ENCODE data around the gene OLFML1. TPM values are rescaled to one million over a fixed set of nuclear protein-coding genes. Genes with fewer than 3 reads are reported as not detected.

OLFML1 gene
- total RNA-seq, 1 donor from 2014 or later: not detected

DNA sequence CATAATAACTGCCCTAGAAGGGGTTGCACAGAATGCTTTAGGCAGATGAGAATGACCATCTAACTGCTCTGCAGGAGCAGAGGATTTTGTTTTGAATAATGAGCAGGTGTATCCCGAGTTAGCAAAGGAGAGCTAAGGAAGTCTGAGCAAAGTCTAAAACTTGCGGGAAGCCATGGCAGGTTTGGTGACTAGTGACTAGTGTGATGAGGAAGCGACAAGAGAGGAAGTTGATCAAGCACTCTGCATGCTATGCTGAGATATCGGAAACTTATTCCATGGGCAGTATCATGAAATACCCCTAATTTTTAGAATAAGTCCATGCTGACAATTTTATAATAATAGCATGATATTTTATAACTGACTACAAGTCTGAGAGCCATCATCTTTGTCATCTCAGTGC lies 12.9 kb downstream of the OLFML1 start:
- H3K9me3 Mint-ChIP-seq: no peaks in the 10 kb centered on the region
- no peaks in the 10 kb centered on the region for H3K36me3 Mint-ChIP-seq
- H3K4me1 Mint-ChIP-seq: no peaks in the 10 kb centered on the region
- no peaks in the 10 kb centered on the region for H4K20me1 ChIP-seq (ENCODE audit: low read depth)
- H3K27ac Mint-ChIP-seq: no peak overlapping the region
- no peaks in the 10 kb centered on the region for H3K27me3 ChIP-seq
- H3K4me2 ChIP-seq: no peak overlapping the region
- no peak overlapping the region for H3K9ac ChIP-seq
- no peaks in the 10 kb centered on the region for H3K27me3 Mint-ChIP-seq (ENCODE audit: insufficient read depth, low read depth)
- H3K9me3 ChIP-seq (ENCODE audit: low read depth): no peaks in the 10 kb centered on the region
- no peak for DNase-seq (ENCODE audit: low spot score)
- H3K4me3 Mint-ChIP-seq: no peak overlapping the region
- peaks cover 4% of the 10 kb centered on the region for H3F3A ChIP-seq (ENCODE audit: low read depth)
- H3K4me3 ChIP-seq: no peak overlapping the region
- H3K4me1 ChIP-seq: peaks cover 8% of the 10 kb centered on the region
- no peak overlapping the region for H2AFZ ChIP-seq (replicated peaks)
- no peaks in the 10 kb centered on the region for H3K36me3 ChIP-seq
- H3K79me2 ChIP-seq (ENCODE audit: low read depth): no peaks in the 10 kb centered on the region
- H3K27ac ChIP-seq: no peak overlapping the region
- TF ChIP-seq EZH2 (IDR thresholded peaks at IDR 0.05): no peak
- TF ChIP-seq, protein P1, sequence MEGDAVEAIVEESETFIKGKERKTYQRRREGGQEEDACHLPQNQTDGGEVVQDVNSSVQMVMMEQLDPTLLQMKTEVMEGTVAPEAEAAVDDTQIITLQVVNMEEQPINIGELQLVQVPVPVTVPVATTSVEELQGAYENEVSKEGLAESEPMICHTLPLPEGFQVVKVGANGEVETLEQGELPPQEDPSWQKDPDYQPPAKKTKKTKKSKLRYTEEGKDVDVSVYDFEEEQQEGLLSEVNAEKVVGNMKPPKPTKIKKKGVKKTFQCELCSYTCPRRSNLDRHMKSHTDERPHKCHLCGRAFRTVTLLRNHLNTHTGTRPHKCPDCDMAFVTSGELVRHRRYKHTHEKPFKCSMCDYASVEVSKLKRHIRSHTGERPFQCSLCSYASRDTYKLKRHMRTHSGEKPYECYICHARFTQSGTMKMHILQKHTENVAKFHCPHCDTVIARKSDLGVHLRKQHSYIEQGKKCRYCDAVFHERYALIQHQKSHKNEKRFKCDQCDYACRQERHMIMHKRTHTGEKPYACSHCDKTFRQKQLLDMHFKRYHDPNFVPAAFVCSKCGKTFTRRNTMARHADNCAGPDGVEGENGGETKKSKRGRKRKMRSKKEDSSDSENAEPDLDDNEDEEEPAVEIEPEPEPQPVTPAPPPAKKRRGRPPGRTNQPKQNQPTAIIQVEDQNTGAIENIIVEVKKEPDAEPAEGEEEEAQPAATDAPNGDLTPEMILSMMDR (IDR thresholded peaks at IDR 0.05): no peak
- no peak for TF ChIP-seq EZH2phosphoT487 (IDR thresholded peaks at IDR 0.05)

GRCh38 chr11:7499081-7499480 lies 13.8 kb downstream of the OLFML1 start:
- no peak overlapping the region for H2AFZ ChIP-seq (replicated peaks)
- Mint-ChIP-seq H3K4me3 (no peak overlapping the region), H3K27ac (no peak overlapping the region), H3K9me3 (no peaks in the 10 kb centered on the region), H3K36me3 (no peaks in the 10 kb centered on the region), H3K4me1 (no peaks in the 10 kb centered on the region), H3K27me3 (ENCODE audit: insufficient read depth, low read depth) (no peaks in the 10 kb centered on the region)
- no peaks in the 10 kb centered on the region for H3K9me3 ChIP-seq (ENCODE audit: low read depth)
- no peaks in the 10 kb centered on the region for H3K27me3 ChIP-seq
- H3K4me3 ChIP-seq: no peak overlapping the region
- H3K9ac ChIP-seq: no peak overlapping the region
- H4K20me1 ChIP-seq (ENCODE audit: low read depth): no peaks in the 10 kb centered on the region
- H3K4me2 ChIP-seq: peak overlapping the region; percentile 31
- H3F3A ChIP-seq (ENCODE audit: low read depth): peaks cover 4% of the 10 kb centered on the region
- H3K27ac ChIP-seq: no peak overlapping the region
- peaks cover 8% of the 10 kb centered on the region for H3K4me1 ChIP-seq
- H3K79me2 ChIP-seq (ENCODE audit: low read depth): no peaks in the 10 kb centered on the region
- no peak for DNase-seq (ENCODE audit: low spot score)
- no peak for TF ChIP-seq EZH2 (IDR thresholded peaks at IDR 0.05)
- no peak for TF ChIP-seq EZH2phosphoT487 (IDR thresholded peaks at IDR 0.05)
- TF ChIP-seq, protein P1 (IDR thresholded peaks at IDR 0.05): no peak
- H3K36me3 ChIP-seq: no peaks in the 10 kb centered on the region

DNA sequence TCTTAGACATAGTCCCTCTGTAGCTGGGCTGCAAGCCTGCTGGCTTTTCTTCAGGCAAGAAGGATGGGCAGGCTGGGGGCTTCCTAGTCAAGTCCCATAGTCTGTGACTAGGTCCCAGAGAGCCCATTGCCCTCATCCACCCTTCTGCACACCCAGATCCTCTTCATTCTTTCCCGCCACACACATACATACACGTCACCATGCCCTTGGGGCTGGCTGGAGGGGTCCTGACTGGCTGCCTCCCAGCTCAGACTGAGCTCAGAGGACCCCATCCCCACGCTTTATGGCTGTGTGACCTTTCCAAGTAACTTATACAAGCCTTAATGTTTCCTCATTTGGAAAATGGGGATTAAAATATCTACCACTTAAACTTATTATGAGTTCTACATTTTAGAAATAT lies 14.9 kb downstream of the OLFML1 start:
- DNase-seq (ENCODE audit: low spot score): no peak
- peaks cover 4% of the 10 kb centered on the region for H3F3A ChIP-seq (ENCODE audit: low read depth)
- H2AFZ ChIP-seq (replicated peaks): no peak overlapping the region
- no peak overlapping the region for H3K4me3 Mint-ChIP-seq
- no peaks in the 10 kb centered on the region for H3K27me3 Mint-ChIP-seq (ENCODE audit: insufficient read depth, low read depth)
- H3K9me3 ChIP-seq (ENCODE audit: low read depth): no peaks in the 10 kb centered on the region
- no peak overlapping the region for H3K4me2 ChIP-seq
- no peaks in the 10 kb centered on the region for H3K9me3 Mint-ChIP-seq
- H3K4me3 ChIP-seq: no peak overlapping the region
- H3K4me1 Mint-ChIP-seq: no peaks in the 10 kb centered on the region
- H4K20me1 ChIP-seq (ENCODE audit: low read depth): no peaks in the 10 kb centered on the region
- no peaks in the 10 kb centered on the region for H3K27me3 ChIP-seq
- H3K9ac ChIP-seq: no peak overlapping the region
- no peaks in the 10 kb centered on the region for H3K79me2 ChIP-seq (ENCODE audit: low read depth)
- H3K27ac Mint-ChIP-seq: no peak overlapping the region
- peaks cover 8% of the 10 kb centered on the region for H3K4me1 ChIP-seq
- no peak overlapping the region for H3K27ac ChIP-seq
- TF ChIP-seq EZH2 (IDR thresholded peaks at IDR 0.05): no peak
- no peak for TF ChIP-seq EZH2phosphoT487 (IDR thresholded peaks at IDR 0.05)
- TF ChIP-seq, protein P1 (IDR thresholded peaks at IDR 0.05): no peak
- H3K36me3 ChIP-seq: no peaks in the 10 kb centered on the region
- H3K36me3 Mint-ChIP-seq: no peaks in the 10 kb centered on the region
